CD4-positive, alpha-beta T cell (primary cell): ENCODE measurements around the gene INTS6. TPM values are rescaled to one million over a fixed set of nuclear protein-coding genes. Genes with fewer than 3 reads are reported as not detected.

ENCODE experiments used
- ATAC-seq: fragments of 200-7000 bp; cut with Tn5 transposase; one replicate; pipeline ENCODE4 v1.10.0; 2022; ENCODE audit warnings: mild to moderate bottlenecking; ENCODE audit not compliant: poor library complexity
- CTCF ChIA-PET: fragments of 350-600 bp; sonication (Branson Sonifier 250); formaldehyde crosslinking; loops from one replicate; lab custom pipeline; 2021; ENCODE audit warnings: antibody characterized with exemption, inconsistent platforms; lab: Charles Lee
- POLR2A ChIA-PET: fragments of 350-600 bp; sonication (Branson Sonifier 250); formaldehyde crosslinking; loops from one replicate; lab custom pipeline; 2021; ENCODE audit warnings: antibody characterized with exemption, inconsistent platforms; lab: Charles Lee
- DNase-seq, 14 experiments: peaks; one replicate each; pipeline ENCODE4 v3.0.0-alpha.2; 2013 to 2020; ENCODE audit warnings: mixed read lengths in 2 of 14
- H3K27ac ChIP-seq, 2 donors: one replicate each; pipeline versions ENCODE4 v1.5.1 to v1.7.0; 2013; ENCODE audit warnings: low read length in 2 of 2, low read depth in 1 of 2, mild to moderate bottlenecking in 1 of 2
- H3K27me3 ChIP-seq, 2 experiments: 1 replicate in 1 of 2; 2 replicates in 1 of 2; pipeline versions ENCODE4 v1.6.1 to v1.7.0; 2013; ENCODE audit warnings: low read length in 2 of 2, control low read depth in 1 of 2, mild to moderate bottlenecking in 1 of 2, moderate library complexity in 1 of 2; ENCODE audit not compliant: insufficient read depth in 2 of 2, control insufficient read depth in 1 of 2
- H3K36me3 ChIP-seq: one replicate; pipeline ENCODE4 v1.6.1; 2013; ENCODE audit warnings: low read length, control low read depth; ENCODE audit not compliant: insufficient read depth
- H3K4me1 ChIP-seq: one replicate; pipeline ENCODE4 v1.6.1; 2013; ENCODE audit warnings: low read length, control low read depth; ENCODE audit not compliant: insufficient read depth
- H3K4me3 ChIP-seq: one replicate; pipeline ENCODE4 v1.5.1; 2013; ENCODE audit warnings: mild to moderate bottlenecking, low read length, moderate library complexity
- H3K9me3 ChIP-seq, 2 experiments: 1 replicate in 1 of 2; 2 replicates in 1 of 2; pipeline versions ENCODE4 v1.6.1 to v1.7.0; 2013; ENCODE audit warnings: low read length in 2 of 2, mild to moderate bottlenecking in 2 of 2, control low read depth in 1 of 2, moderate library complexity in 1 of 2; ENCODE audit not compliant: control insufficient read depth in 1 of 2, insufficient read depth in 1 of 2
- H3K27ac Mint-ChIP-seq: one replicate; pipeline ENCODE4 v1.8.0; 2020; ENCODE audit warnings: mixed read lengths
- H3K27me3 Mint-ChIP-seq: one replicate; pipeline ENCODE4 v1.8.0; 2021; ENCODE audit warnings: mixed read lengths
- H3K36me3 Mint-ChIP-seq: one replicate; pipeline ENCODE4 v1.8.0; 2021; ENCODE audit warnings: low read depth, mixed read lengths
- H3K4me1 Mint-ChIP-seq: one replicate; pipeline ENCODE4 v1.8.0; 2021; ENCODE audit warnings: low read depth, mixed read lengths
- H3K4me3 Mint-ChIP-seq: one replicate; pipeline ENCODE4 v1.8.0; 2020; ENCODE audit warnings: mild to moderate bottlenecking, mixed read lengths
- H3K9me3 Mint-ChIP-seq: one replicate; pipeline ENCODE4 v1.8.0; 2020; ENCODE audit warnings: mixed read lengths
- CTCF ChIP-seq: fragments of 200-600 bp; IDR thresholded peaks from one replicate; pipeline ENCODE4 v1.8.0; 2022; ENCODE audit warnings: antibody characterized with exemption, mild to moderate bottlenecking
- intact Hi-C, 2 experiments: fragments of 100-400 bp; cut with DNase I in 1 of 2; cut with micrococcal nuclease in 1 of 2; formaldehyde crosslinking; loops; one replicate each; pipeline versions ENCODE4 v1.15.1 to v1.9.0; 2023 to 2025; cut with DNase I, micrococcal nuclease
- total RNA-seq, 174 experiments: library from RNA in 2 of 174; stranded (reverse) in 2 of 174; gene quantifications; one replicate each; pipeline ENCODE4 v1.2.3 and lab custom pipeline; 2021 to 2026

INTS6 gene
- total RNA-seq, 2 experiments from 2014 or later, result 40.8 to 45.8 TPM

GRCh38 chr13:51420681-51421490 is 31.9 kb downstream of the INTS6 start:
- peaks cover 13% of the 10 kb centered on the region for H3K4me1 ChIP-seq

GRCh38 chr13:51419001-51419636 is 33.7 kb downstream of the INTS6 start:
- no peak for ATAC-seq
- no peak for TF ChIP-seq CTCF
- peaks cover 83% of the 10 kb centered on the region for H3K4me1 Mint-ChIP-seq
- no peak overlapping the region for H3K27ac ChIP-seq
- no peak overlapping the region for H3K4me3 ChIP-seq
- POLR2A ChIA-PET, result interaction anchor here (0.7 kb wide), 1 partner anchor 402 kb away, joined by 3 read pairs; no protein-coding TSS in a partner anchor
- intact Hi-C loops, result no loop called here
- H3K9me3 ChIP-seq, result no peaks in the 10 kb centered on the region
- peaks cover 13% of the 10 kb centered on the region for H3K4me1 ChIP-seq
- H3K27ac Mint-ChIP-seq, result peak overlapping the region; percentile 69
- CTCF ChIA-PET, result no interaction called here
- no peaks in the 10 kb centered on the region for H3K27me3 Mint-ChIP-seq
- peak overlapping the region; percentile 44 for H3K4me3 Mint-ChIP-seq
- no peaks in the 10 kb centered on the region for H3K27me3 ChIP-seq
- H3K36me3 Mint-ChIP-seq, result peaks cover 52% of the 10 kb centered on the region
- DNase-seq, result no peak
- H3K9me3 Mint-ChIP-seq, result peaks cover 10% of the 10 kb centered on the region
- peaks cover 34% of the 10 kb centered on the region for H3K36me3 ChIP-seq

More at GRCh38 chr13:51420681-51421490, 31.9 kb downstream of the INTS6 start:
- TF ChIP-seq CTCF, result no peak
- Mint-ChIP-seq H3K4me3 (peak overlapping the region; percentile 46), H3K4me1 (peaks cover 84% of the 10 kb centered on the region), H3K27ac (peak overlapping the region; percentile 51), H3K27me3 (no peaks in the 10 kb centered on the region), H3K36me3 (peaks cover 46% of the 10 kb centered on the region), H3K9me3 (peaks cover 7% of the 10 kb centered on the region)
- no peak overlapping the region for H3K27ac ChIP-seq
- CTCF ChIA-PET, result interaction anchor here (0.8 to 2.0 kb wide), 4 partner anchors 10 to 377 kb away, joined by 3 to 4 read pairs (median 3); no protein-coding TSS in a partner anchor
- H3K27me3 ChIP-seq, result no peaks in the 10 kb centered on the region
- peaks cover 30% of the 10 kb centered on the region for H3K36me3 ChIP-seq
- ATAC-seq, result peak; percentile 54
- POLR2A ChIA-PET, result interaction anchor here (0.6 to 3.4 kb wide), 3 partner anchors 32 to 404 kb away, joined by 3 to 29 read pairs (median 5); partner anchors contain the start of gene INTS6
- peak overlapping the region; percentile 20 for H3K4me3 ChIP-seq
- intact Hi-C loops, result no loop called here
- peak in 4 of 14 experiments; percentile 11 to 34 (median 21) for DNase-seq
- H3K9me3 ChIP-seq, result no peaks in the 10 kb centered on the region

GRCh38 chr13:51417716-51418115 is 35.1 kb downstream of the INTS6 start:
- POLR2A ChIA-PET, result no interaction called here
- Mint-ChIP-seq H3K4me3 (no peak overlapping the region), H3K9me3 (peaks cover 10% of the 10 kb centered on the region), H3K4me1 (peaks cover 85% of the 10 kb centered on the region), H3K36me3 (peaks cover 66% of the 10 kb centered on the region), H3K27me3 (no peaks in the 10 kb centered on the region), H3K27ac (no peak overlapping the region)
- CTCF ChIA-PET, result interaction anchor here (0.6 to 1.1 kb wide), 2 partner anchors 9 to 17 kb away, joined by 3 to 4 read pairs; no protein-coding TSS in a partner anchor
- Histone ChIP-seq H3K36me3 (peaks cover 35% of the 10 kb centered on the region), H3K9me3 (no peaks in the 10 kb centered on the region), H3K4me3 (no peak overlapping the region), H3K27me3 (no peaks in the 10 kb centered on the region), H3K4me1 (peaks cover 13% of the 10 kb centered on the region), H3K27ac (no peak overlapping the region)
- intact Hi-C loops, result no loop called here
- no peak for DNase-seq
- no peak for TF ChIP-seq CTCF
- ATAC-seq, result no peak
